GM12878 (cell line): ENCODE measurements around the gene FLVCR1. TPM values are rescaled to one million over a fixed set of nuclear protein-coding genes. Genes with fewer than 3 reads are reported as not detected.

ENCODE experiments used
- ATAC-seq: fragments of 200-7000 bp; cut with Tn5 transposase; 3 replicates; pipeline ENCODE4 v1.9.1; 2020; ENCODE audit warnings: mild to moderate bottlenecking, moderate library complexity
- BruUV-seq: library from RNA; stranded (reverse); fragments of 400-500 nt; replicated peaks from 2 replicates; lab custom pipeline; 2021; lab: Mats Ljungman, UMichigan
- CTCF ChIA-PET: fragments of 300-600 bp; sonication (Branson Sonifier 250); formaldehyde crosslinking; extraction: SDS; loops from one replicate; lab custom pipeline; 2021; ENCODE audit warnings: inconsistent platforms; lab: Yijun Ruan, JAX
- POLR2A ChIA-PET: fragments of 350-600 bp; formaldehyde crosslinking; extraction: SDS; loops from one replicate; lab custom pipeline; 2021; ENCODE audit warnings: inconsistent platforms; lab: Charles Lee
- RAD21 ChIA-PET: fragments of 300-600 bp; sonication (Branson Sonifier 250); formaldehyde crosslinking; loops from one replicate; lab custom pipeline; 2023; ENCODE audit warnings: antibody characterized with exemption; ENCODE audit not compliant: unreplicated experiment; lab: Charles Lee
- SMC1A ChIA-PET: fragments of 300-600 bp; sonication (Branson Sonifier 250); formaldehyde crosslinking; loops from one replicate; lab custom pipeline; 2023; ENCODE audit not compliant: unreplicated experiment, uncharacterized antibody; lab: Charles Lee
- DNase-seq: peaks from one replicate; pipeline ENCODE4 v3.0.0-alpha.2; 2011; ENCODE audit warnings: low read depth, low spot score
- FAIRE-seq: peaks from 3 replicates; lab custom pipeline; 2011; peaks lifted over from hg19 to GRCh38; lab: Jason Lieb, UNC
- H2AFZ ChIP-seq: 2 replicates; pipeline ENCODE4 v1.6.0; 2011; ENCODE audit warnings: low read depth, low read length, control low read depth; ENCODE audit not compliant: control insufficient read depth
- H3K27ac ChIP-seq: 2 replicates; pipeline ENCODE4 v1.5.1; 2011; ENCODE audit warnings: control low read depth; ENCODE audit not compliant: control insufficient read depth, insufficient read depth
- H3K27me3 ChIP-seq, 2 experiments: replicated peaks in 1 of 2; 2 replicates each; pipeline versions ENCODE4 v1.6.0 to v1.6.1; 2011; ENCODE audit warnings: low read length in 1 of 2; ENCODE audit not compliant: control insufficient read depth in 2 of 2, insufficient read depth in 2 of 2
- H3K36me3 ChIP-seq, 2 experiments: 2 replicates each; pipeline ENCODE4 v1.5.1; 2011; ENCODE audit warnings: low read length in 1 of 2; ENCODE audit not compliant: control insufficient read depth in 2 of 2, insufficient read depth in 2 of 2
- H3K4me1 ChIP-seq: 2 replicates; pipeline ENCODE4 v1.6.1; 2011; ENCODE audit warnings: mild to moderate bottlenecking, low read length, moderate library complexity, mixed read lengths; ENCODE audit not compliant: control insufficient read depth, insufficient read depth
- H3K4me2 ChIP-seq: 2 replicates; pipeline ENCODE4 v1.6.0; 2011; ENCODE audit warnings: control low read depth; ENCODE audit not compliant: control insufficient read depth, insufficient read depth
- H3K4me3 ChIP-seq: fragments of 200-600 bp; sonication (generic); 2 replicates; pipeline ENCODE4 v1.5.1; 2016
- H3K79me2 ChIP-seq: 2 replicates; pipeline ENCODE4 v1.6.0; 2011; ENCODE audit warnings: low read length; ENCODE audit not compliant: control insufficient read depth, insufficient read depth
- H3K9ac ChIP-seq: 2 replicates; pipeline ENCODE4 v1.8.0; 2011; ENCODE audit warnings: low read length, control low read depth, mixed read lengths; ENCODE audit not compliant: control insufficient read depth, insufficient read depth
- H3K9me3 ChIP-seq: replicated peaks from 3 replicates; pipeline ENCODE4 v1.5.1; 2011; ENCODE audit warnings: mild to moderate bottlenecking, low read length; ENCODE audit not compliant: control insufficient read depth, insufficient read depth
- H4K20me1 ChIP-seq: 2 replicates; pipeline ENCODE4 v1.6.0; 2011; ENCODE audit not compliant: control insufficient read depth, insufficient read depth
- CTCF ChIP-seq, 3 experiments: IDR thresholded peaks in 2 of 3; conservative IDR thresholded peaks in 1 of 3; 2 replicates each; pipeline ENCODE4 v1.5.1; 2011; ENCODE audit warnings: low read depth in 3 of 3, low read length in 3 of 3, mild to moderate bottlenecking in 3 of 3, control low read depth in 2 of 3, moderate library complexity in 2 of 3, inconsistent platforms in 1 of 3, mixed read lengths in 1 of 3; ENCODE audit not compliant: control insufficient read depth in 2 of 3, insufficient read depth in 1 of 3; ENCODE audit errors: extremely low read depth in 1 of 3
- E4F1 ChIP-seq: fragments of 450-650 bp; IDR thresholded peaks from 2 replicates; pipeline ENCODE4 v1.6.1; 2018; ENCODE audit warnings: borderline replicate concordance, mild to moderate bottlenecking; ENCODE audit not compliant: partially characterized antibody
- NFYB ChIP-seq: IDR thresholded peaks from 2 replicates; pipeline ENCODE4 v1.6.1; 2011; ENCODE audit warnings: low read depth, mild to moderate bottlenecking, low read length, improper control_type of control experiment, moderate library complexity; ENCODE audit not compliant: insufficient read depth
- NR2F1 ChIP-seq: fragments of 450-650 bp; conservative IDR thresholded peaks from 2 replicates; pipeline ENCODE4 v1.6.1; 2017; ENCODE audit warnings: mild to moderate bottlenecking
- RAD21 ChIP-seq: IDR thresholded peaks from 2 replicates; pipeline ENCODE4 v1.6.1; 2011; ENCODE audit warnings: mild to moderate bottlenecking, low read depth, low read length, moderate library complexity; ENCODE audit not compliant: insufficient read depth
- SMC3 ChIP-seq: IDR thresholded peaks from 2 replicates; pipeline ENCODE4 v1.6.1; 2011; ENCODE audit warnings: low read length, improper control_type of control experiment, borderline replicate concordance
- YY1 ChIP-seq: IDR thresholded peaks from 2 replicates; pipeline ENCODE4 v1.6.1; 2011; ENCODE audit warnings: low read depth, mild to moderate bottlenecking, low read length
- WGBS: methylation state at CpG from one replicate; pipeline ENCODE4 v1.1.6; 2016; ENCODE audit warnings: low lambda C conversion rate; ENCODE audit not compliant: insufficient replicate concordance, insufficient coverage; ENCODE audit errors: missing lambda C conversion rate; 5-methylcytosine and 5-hydroxymethylcytosine counted together
- in situ Hi-C: fragments of 300-500 bp; cut with MboI; formaldehyde crosslinking; loops from 9 replicates; pipeline ENCODE4 v1.14.3; 2018; ENCODE audit warnings: mixed read lengths
- intact Hi-C: fragments of 100-400 bp; cut with micrococcal nuclease; formaldehyde crosslinking; loops from one replicate; pipeline ENCODE4 v1.14.2; 2022; ENCODE audit not compliant: unreplicated experiment
- polyA plus RNA-seq, 11 experiments: library from polyadenylated mRNA; depleted of rRNA in 4 of 11; unstranded in 6 of 11; stranded (reverse) in 5 of 11; fragments of >200 nt; fragmentation: Nextera tagmentation in 4 of 11; fragmentation: Illumina TruSeq in 1 of 11; extraction: Ambion mirVana in 4 of 11; extraction: Trizol in 1 of 11; gene quantifications; 1 replicate in 1 of 11; 2 replicates in 10 of 11; pipeline versions ENCODE4 v1.2.1 to v1.2.3, GENCODE V29; 2011 to 2016; ENCODE audit warnings: inconsistent platforms in 2 of 11, missing spikeins in 2 of 11, low read depth in 1 of 11
- total RNA-seq, 4 experiments: library from RNA; depleted of rRNA in 3 of 4; stranded (reverse); fragments of >200 nt in 3 of 4; fragmentation: Illumina TruSeq in 1 of 4; extraction: Trizol in 1 of 4; gene quantifications; 2 replicates each; pipeline versions ENCODE4 v1.2.1 to v1.2.3, GENCODE V29; 2013 to 2021
- TF ChIP-seq, protein P1 (sequence below): IDR thresholded peaks from 2 replicates; pipeline ENCODE4 v1.6.1; 2012; ENCODE audit warnings: low read depth, low read length, improper control_type of control experiment

The FLVCR1 gene
- total and polyA plus RNA-seq, 10 of the 15 experiments (the other 5 are each of a cell fraction or from before 2014, with no cell fraction given): 7.1 to 25.2 (median 17.6) TPM

GRCh38 chr1:212857992-212858460 is at the start of gene FLVCR1 (continued):
- TF ChIP-seq E4F1 (peak; percentile 51), YY1 (peak; percentile 85), NFYB (peak; percentile 70; the same call in 1 of the 2 replicates)
- TF ChIP-seq, protein P1, sequence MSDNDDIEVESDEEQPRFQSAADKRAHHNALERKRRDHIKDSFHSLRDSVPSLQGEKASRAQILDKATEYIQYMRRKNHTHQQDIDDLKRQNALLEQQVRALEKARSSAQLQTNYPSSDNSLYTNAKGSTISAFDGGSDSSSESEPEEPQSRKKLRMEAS: 0 out of 2 replicates have a peak, but pooled peaks have one; percentile 10
- TF ChIP-seq, all 136 proteins: peak for 35

GRCh38 chr1:212814537-212815334 is 43.3 kb upstream of the FLVCR1 start:
- Histone ChIP-seq H3K9me3 (no peaks in the 10 kb centered on the region), H3K4me2 (no peak overlapping the region), H3K36me3 (peaks cover 0 to 3% of the 10 kb centered on the region in 2 experiments; a peak in 3 of 4 replicates), H2AFZ (no peak overlapping the region), H3K9ac (no peak overlapping the region), H4K20me1 (no peaks in the 10 kb centered on the region), H3K27ac (no peak overlapping the region), H3K4me3 (no peak overlapping the region), H3K79me2 (no peaks in the 10 kb centered on the region), H3K27me3 (no peaks in the 10 kb centered on the region), H3K4me1 (no peaks in the 10 kb centered on the region; the same call in 1 of the 2 replicates)
- FAIRE-seq (no peak), ATAC-seq (no peak), DNase-seq (no peak)
- intact Hi-C loops: loop anchor here (1.0 to 5.0 kb wide), 3 partner anchors 43 to 181 kb away; partner anchors contain the start of gene FLVCR1
- ChIA-PET RAD21 (interaction anchor here (0.6 to 1.5 kb wide), 39 partner anchors 9 to 338 kb away, joined by 3 to 60 read pairs (median 4); partner anchors contain the start of gene FLVCR1), CTCF (interaction anchor here (0.6 to 3.1 kb wide), 63 partner anchors 8 to 356 kb away, joined by 3 to 105 read pairs (median 4); partner anchors contain the start of gene FLVCR1), POLR2A (interaction anchor here (0.6 to 1.5 kb wide), 3 partner anchors 8 to 170 kb away, joined by 4 to 6 read pairs (median 5); no protein-coding TSS in a partner anchor), SMC1A (interaction anchor here (0.6 to 4.2 kb wide), 44 partner anchors 9 to 337 kb away, joined by 3 to 73 read pairs (median 4); partner anchors contain the start of gene FLVCR1)
- 49% methylated on average over 5 of the region's 5 CpGs for WGBS
- TF ChIP-seq NR2F1: no peak
- TF ChIP-seq SMC3: peak; percentile 67
- peak; percentile 30 to 44 (median 36); a peak in 4 of 6 replicates for TF ChIP-seq CTCF (IDR thresholded peaks at IDR 0.05 in 2 of 3, conservative IDR thresholded peaks at IDR 0.05 in 1 of 3; ENCODE audit: control insufficient read depth in 2 of 3, extremely low read depth in 1 of 3, insufficient read depth in 1 of 3, low read depth in 3 of 3, low read length in 3 of 3)
- TF ChIP-seq RAD21: peak; percentile 60
- in situ Hi-C loops: loop anchor here (5.0 kb wide), 1 partner anchor 183 kb away; no protein-coding TSS in a partner anchor
- TSS peak; percentile 56 for BruUV-seq
